Activated T-cell treated with anti-CD3 and anti-CD28 coated beads for 24 hours (primary cell): Measurements from ENCODE around the gene ITPR2.
"Not testable (repeated sequence)": the region's sequence is repeated elsewhere in the genome, so short reads cannot be mapped to it uniquely, and the experiment has no call there.

ENCODE experiments used
- DNase-seq: peaks from one replicate; pipeline ENCODE4 v3.0.0-alpha.2; 2020; ENCODE audit warnings: low read depth

Gene ITPR2

GRCh38 chr12:26700430-26700829 is 132.6 kb downstream of the ITPR2 start:
- DNase-seq = no peak

GRCh38 chr12:26699237-26699636 is 133.8 kb downstream of the ITPR2 start:
- no peak for DNase-seq

- no peak for DNase-seq
Observed at GRCh38 chr12:26698186-26698585, 134.8 kb downstream of the ITPR2 start.

- no peak for DNase-seq
Observed at GRCh38 chr12:26697217-26697616, 135.8 kb downstream of the ITPR2 start.

GRCh38 chr12:26696613-26697092 is 136.3 kb downstream of the ITPR2 start:
- DNase-seq = no peak

- no peak for DNase-seq
Observed at GRCh38 chr12:26696048-26696612, 136.9 kb downstream of the ITPR2 start.

- no peak for DNase-seq
Observed at GRCh38 chr12:26694402-26694801, 138.6 kb downstream of the ITPR2 start.

- no peak for DNase-seq
Observed at GRCh38 chr12:26692407-26692806, 140.6 kb downstream of the ITPR2 start.

GRCh38 chr12:26691234-26691970 is 141.6 kb downstream of the ITPR2 start:
- no peak for DNase-seq

GRCh38 chr12:26690601-26691000 is 142.4 kb downstream of the ITPR2 start:
- DNase-seq = no peak

- DNase-seq = no peak
Observed at GRCh38 chr12:26689281-26689841, 143.6 kb downstream of the ITPR2 start.

- no peak for DNase-seq
Observed at GRCh38 chr12:26688344-26688904, 144.6 kb downstream of the ITPR2 start.

GRCh38 chr12:26686408-26686807 is 146.6 kb downstream of the ITPR2 start:
- no peak for DNase-seq

- no peak for DNase-seq
Observed at GRCh38 chr12:26684101-26684500, 148.9 kb downstream of the ITPR2 start.

GRCh38 chr12:26683443-26683842 is 149.6 kb downstream of the ITPR2 start:
- no peak for DNase-seq

- no peak for DNase-seq
Observed at GRCh38 chr12:26680727-26681455, 152.1 kb downstream of the ITPR2 start.

- DNase-seq = no peak
Observed at GRCh38 chr12:26678697-26679660, 154.0 kb downstream of the ITPR2 start.

GRCh38 chr12:26671487-26671886 is 161.5 kb downstream of the ITPR2 start:
- DNase-seq = not testable (repeated sequence)

GRCh38 chr12:26668847-26669246 is 164.1 kb downstream of the ITPR2 start:
- no peak for DNase-seq

- no peak for DNase-seq
Observed at GRCh38 chr12:26668230-26668629, 164.8 kb downstream of the ITPR2 start.

GRCh38 chr12:26666286-26666685 is 166.7 kb downstream of the ITPR2 start:
- no peak for DNase-seq
